ENCODE results near the gene PABPN1. TPM values are rescaled to one million over a fixed set of nuclear protein-coding genes. Genes with fewer than 3 reads are reported as not detected.

The PABPN1 gene
- total and polyA plus RNA-seq, 8 donors, result 32.6 to 166 (median 53.4) TPM

- Histone ChIP-seq H3K4me1 (peaks cover 0 to 4% (median 0%) of the 10 kb centered on the region in 3 donors), H3K9me3 (no peaks in the 10 kb centered on the region), H3K27ac (no peak overlapping the region), H3K27me3 (no peaks in the 10 kb centered on the region), H3K36me3 (no peaks in the 10 kb centered on the region), H3K4me3 (no peak overlapping the region)
- FAIRE-seq (no peak), ATAC-seq (no peak), DNase-seq (no peak)
- 81 to 82% methylated on average over 6 of the region's 6 CpGs for whole genome bisulfite sequencing, 2 donors
- TF ChIP-seq CTCF (IDR thresholded peaks at IDR 0.05), result no peak
- intact Hi-C loops (cut with DNase I), result no loop called here
Observed at GRCh38 chr14:23354990-23355389, 33.7 kb downstream of the PABPN1 start.

DNA sequence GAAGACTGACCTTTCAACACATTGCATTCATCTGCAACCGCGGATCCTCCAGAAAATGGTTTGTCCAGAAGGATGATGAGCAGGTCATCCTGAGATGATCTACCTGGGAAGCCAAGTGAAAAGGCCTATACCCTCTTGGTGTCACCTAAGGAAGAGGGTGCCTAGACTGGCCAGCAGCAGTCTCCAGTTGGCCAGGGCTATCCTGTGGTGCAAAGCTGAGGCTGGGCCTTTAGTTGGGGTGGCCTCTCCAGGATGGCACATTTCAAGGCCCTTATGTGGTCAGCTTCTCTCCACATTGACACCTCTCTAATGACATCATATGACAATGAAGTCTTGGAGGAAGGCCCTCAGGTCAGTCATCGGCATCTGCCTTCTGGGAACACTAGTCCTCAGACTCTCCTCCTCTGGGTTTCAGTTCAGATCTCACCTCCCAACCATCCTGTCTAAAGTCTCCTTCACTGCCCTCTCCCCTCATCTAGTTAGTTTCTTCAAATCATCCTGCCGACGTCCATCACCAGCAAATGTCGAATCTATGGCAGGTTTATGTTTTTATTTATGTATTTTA, 34.7 kb downstream of the PABPN1 start:
- FAIRE-seq, result no peak

GRCh38 chr14:23356662-23357061, 35.4 kb downstream of the PABPN1 start:
- FAIRE-seq (no peak), ATAC-seq (no peak), DNase-seq (no peak)
- intact Hi-C loops (cut with DNase I), result no loop called here
- 89 to 91% methylated on average over 4 of the region's 4 CpGs for WGBS, 2 donors
- no peaks in the 10 kb centered on the region for H3K36me3 ChIP-seq
- H3K9me3 ChIP-seq, result no peaks in the 10 kb centered on the region
- no peaks in the 10 kb centered on the region for H3K27me3 ChIP-seq
- H3K4me1 ChIP-seq, result peaks cover 0 to 4% (median 0%) of the 10 kb centered on the region in 3 donors
- TF ChIP-seq CTCF (IDR thresholded peaks at IDR 0.05), result no peak
- no peak overlapping the region for H3K27ac ChIP-seq
- no peak overlapping the region for H3K4me3 ChIP-seq

More for the DNA sequence above, 34.7 kb downstream of the PABPN1 start:
- ATAC-seq (no peak), DNase-seq (no peak)
- intact Hi-C loops (cut with DNase I), result no loop called here
- Histone ChIP-seq H3K27ac (no peak overlapping the region), H3K4me3 (no peak overlapping the region), H3K36me3 (no peaks in the 10 kb centered on the region), H3K9me3 (no peaks in the 10 kb centered on the region), H3K27me3 (no peaks in the 10 kb centered on the region), H3K4me1 (peaks cover 0 to 4% (median 0%) of the 10 kb centered on the region in 3 donors)
- no peak for TF ChIP-seq CTCF (IDR thresholded peaks at IDR 0.05)
- WGBS, 2 donors, result 70 to 84% methylated on average over 6 of the region's 6 CpGs

DNA sequence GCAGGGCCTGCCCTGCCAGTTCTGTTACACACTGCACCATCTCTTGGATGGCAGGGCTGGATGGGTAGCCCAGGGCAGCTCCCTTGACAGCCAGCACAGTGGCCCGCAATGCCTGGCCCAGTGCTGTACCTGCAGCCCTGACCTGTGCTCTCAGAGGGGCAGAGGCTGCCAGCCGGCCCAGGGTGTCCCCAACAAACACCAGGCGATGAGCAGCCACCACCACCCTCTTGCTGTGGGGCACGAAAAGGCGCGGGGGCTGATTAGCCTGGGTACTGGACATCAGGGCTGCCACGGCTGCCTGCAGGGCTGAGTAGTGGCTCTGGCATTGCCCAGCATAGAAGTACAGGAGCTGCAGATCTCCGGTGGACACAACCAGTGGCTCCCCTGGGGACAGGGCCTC, 36.0 kb downstream of the PABPN1 start:
- no peak overlapping the region for H3K4me3 ChIP-seq
- no peaks in the 10 kb centered on the region for H3K36me3 ChIP-seq
- no peaks in the 10 kb centered on the region for H3K4me1 ChIP-seq
- DNase-seq, result peak in 1 of 6 donors; percentile 47
- H3K9me3 ChIP-seq, result no peaks in the 10 kb centered on the region
- no peak for TF ChIP-seq CTCF (IDR thresholded peaks at IDR 0.05)
- intact Hi-C loops (cut with DNase I), result no loop called here
- FAIRE-seq, result no peak
- H3K27me3 ChIP-seq, result no peaks in the 10 kb centered on the region
- ATAC-seq, result no peak
- WGBS, 2 donors, result 79 to 88% methylated on average over 8 of the region's 8 CpGs
- no peak overlapping the region for H3K27ac ChIP-seq

- TF ChIP-seq CTCF (IDR thresholded peaks at IDR 0.05), result no peak
- intact Hi-C loops (cut with DNase I), result no loop called here
- ATAC-seq, result no peak
- H3K4me3 ChIP-seq, result no peak overlapping the region
- no peak for FAIRE-seq
- DNase-seq, result no peak
- no peaks in the 10 kb centered on the region for H3K36me3 ChIP-seq
- H3K27me3 ChIP-seq, result no peaks in the 10 kb centered on the region
- no peaks in the 10 kb centered on the region for H3K4me1 ChIP-seq
- H3K9me3 ChIP-seq, result no peaks in the 10 kb centered on the region
- WGBS, 2 donors, result 73 to 79% methylated on average over 3 of the region's 3 CpGs
- H3K27ac ChIP-seq, result no peak overlapping the region
Observed at GRCh38 chr14:23358042-23358441, 36.8 kb downstream of the PABPN1 start.
